HG03520 (cell line): ENCODE measurements around the gene NDST3.
A peak's percentile ranks its signal among the peaks of the same experiment; 100 is the strongest.

Experiments
- ATAC-seq: cut with Tn5 transposase; IDR thresholded peaks from one replicate; pipeline ENCODE4 v1.9.1; 2021; ENCODE audit warnings: mild to moderate bottlenecking, moderate library complexity; ENCODE audit not compliant: unreplicated experiment

NDST3 gene

DNA sequence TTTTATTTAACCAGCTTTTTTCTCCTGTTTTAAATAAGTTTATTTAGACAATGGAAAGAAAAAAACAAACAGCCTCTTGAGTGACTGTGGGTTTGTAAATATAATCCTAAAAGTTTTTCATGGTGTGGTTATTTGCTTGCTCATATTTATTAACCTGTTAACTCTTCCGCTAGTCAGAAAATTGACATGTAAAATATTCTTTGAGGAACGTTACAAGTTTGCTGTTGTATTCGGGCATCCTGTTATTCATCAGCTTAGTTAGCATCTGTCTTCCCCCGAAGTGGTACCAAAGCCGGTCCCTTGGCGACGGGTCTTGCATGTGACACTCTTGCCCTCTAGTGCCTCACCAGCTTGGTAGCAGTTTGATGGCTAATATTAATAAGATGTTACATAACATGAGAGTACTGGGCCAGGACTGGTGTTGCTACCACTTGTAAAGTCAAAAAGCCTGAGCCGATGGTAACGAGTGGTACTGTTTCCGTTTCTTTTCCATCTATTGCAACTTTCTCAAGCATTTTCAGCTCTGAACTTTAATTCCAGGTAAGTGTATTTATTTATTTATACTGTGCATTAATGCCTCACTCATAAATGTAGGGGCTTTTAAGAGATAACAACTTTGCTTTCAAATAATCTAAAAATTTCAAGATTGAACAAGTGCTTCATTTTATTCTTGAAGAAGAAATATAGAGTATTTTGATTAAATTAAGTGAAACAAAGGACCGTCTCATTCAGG is at the start of gene NDST3:
NDST3 (plus strand) TSS at position 434 of the 733 bp plus-strand sequence. CDS start 19,425 bp downstream, outside the sequence.
- peak; percentile 38 for ATAC-seq

DNA sequence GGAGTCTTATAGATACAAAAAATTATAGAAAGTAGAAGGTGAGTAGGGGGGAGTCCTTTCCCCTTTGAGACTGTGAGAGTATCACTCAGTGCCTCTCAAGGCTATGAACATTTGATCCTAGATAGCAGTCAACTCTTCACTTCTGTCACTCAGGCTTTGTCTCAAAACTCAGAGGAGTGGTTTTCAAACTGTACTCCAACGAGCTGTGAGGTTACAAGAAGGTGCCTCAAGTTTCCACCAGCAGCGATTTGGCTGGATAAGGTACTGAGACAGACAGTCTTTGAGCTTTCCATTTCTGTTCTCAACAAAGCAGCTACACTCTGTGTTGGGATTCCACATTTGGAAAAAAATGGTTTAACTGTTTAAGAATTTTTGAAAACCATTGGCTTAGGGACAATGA is 48.0 kb upstream of the NDST3 start:
- ATAC-seq = no peak

GRCh38 chr4:117987464-117987863 is 46.8 kb upstream of the NDST3 start:
- no peak for ATAC-seq

DNA sequence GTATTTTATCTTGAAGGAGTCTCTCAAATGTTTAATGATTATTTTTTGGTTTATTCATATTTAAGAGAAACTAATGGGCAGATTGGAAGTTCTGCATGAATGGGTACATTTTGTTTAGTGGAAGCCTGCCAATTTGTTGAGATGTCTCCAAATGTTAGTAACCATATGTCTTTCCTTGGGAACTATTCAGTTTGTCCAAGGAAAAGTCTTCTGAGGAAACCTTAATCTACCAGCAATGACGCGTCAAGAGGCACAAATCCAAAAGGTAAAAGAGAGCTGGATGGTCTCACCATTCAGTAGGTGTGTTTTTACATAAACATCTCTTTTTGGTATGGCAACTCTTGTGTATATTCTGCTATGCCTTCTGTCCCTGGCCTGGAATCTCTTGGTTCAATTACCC is 37.4 kb upstream of the NDST3 start:
- no peak for ATAC-seq

- ATAC-seq = no peak
Observed at GRCh38 chr4:118004088-118004487, 30.2 kb upstream of the NDST3 start.

GRCh38 chr4:118005883-118006282 is 28.4 kb upstream of the NDST3 start:
- no peak for ATAC-seq

DNA sequence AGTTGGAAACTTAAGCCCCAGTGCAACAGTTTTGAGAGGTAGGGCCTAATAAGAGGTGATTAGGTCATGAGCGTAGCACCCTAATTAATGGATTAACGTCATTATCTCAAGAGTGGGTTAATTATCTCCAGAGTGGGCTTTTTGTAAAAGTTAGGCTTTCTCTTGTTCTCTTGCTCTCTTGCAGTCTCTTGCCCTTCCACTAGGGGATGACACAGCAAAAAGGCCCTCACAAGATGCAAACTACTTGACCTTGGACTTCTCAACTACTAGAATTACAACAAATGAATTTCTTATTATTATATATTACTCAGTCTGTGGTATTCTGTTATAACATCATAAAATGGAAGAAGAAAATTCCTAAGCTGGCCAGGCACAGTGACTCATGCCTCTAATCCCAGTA is 22.1 kb upstream of the NDST3 start:
- ATAC-seq = no peak

GRCh38 chr4:118014831-118015230 is 19.5 kb upstream of the NDST3 start:
- ATAC-seq = no peak

- no peak for ATAC-seq
Observed at GRCh38 chr4:118018381-118019145, 15.7 kb upstream of the NDST3 start.

DNA sequence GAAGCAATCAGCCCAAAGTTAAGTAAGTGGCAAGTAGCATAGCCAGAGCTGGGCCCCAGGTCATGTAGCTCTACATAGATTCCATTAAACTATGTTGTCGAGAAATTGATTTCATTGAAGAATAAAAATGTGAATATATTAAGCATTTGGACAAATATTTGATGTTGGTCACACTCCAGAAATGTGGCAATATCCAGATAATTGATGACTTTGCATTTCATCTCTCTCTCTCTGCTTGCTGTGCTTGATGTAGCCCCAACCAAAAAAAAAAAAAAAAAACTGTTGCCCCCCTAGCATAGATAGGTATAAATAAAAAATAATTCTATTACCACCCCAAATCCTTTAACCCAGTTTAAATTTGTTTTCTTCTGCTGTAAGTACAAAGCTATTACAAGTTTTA is 7.5 kb upstream of the NDST3 start:
- ATAC-seq = no peak

DNA sequence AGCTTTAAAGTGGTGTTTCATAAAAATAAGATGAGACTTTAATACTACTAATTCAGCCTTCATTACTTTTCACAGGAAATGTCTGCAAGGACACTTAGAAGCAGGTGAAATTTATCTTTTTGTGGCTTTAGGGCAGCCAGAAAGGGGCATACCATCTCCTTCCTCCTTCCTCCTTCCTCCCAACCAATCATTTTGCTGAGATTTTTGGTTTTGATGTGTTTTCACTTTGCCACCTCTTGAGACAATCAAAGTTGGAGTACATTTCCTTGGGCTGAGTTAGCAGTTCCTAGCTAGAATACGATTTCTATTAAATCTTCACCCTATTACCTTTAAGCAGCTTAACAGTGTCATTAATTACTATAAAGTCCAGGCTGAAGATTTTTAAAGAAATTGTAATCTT is 5.1 kb upstream of the NDST3 start:
- no peak for ATAC-seq

- ATAC-seq = no peak
Observed at GRCh38 chr4:118032691-118033090, 1.6 kb upstream of the NDST3 start.

DNA sequence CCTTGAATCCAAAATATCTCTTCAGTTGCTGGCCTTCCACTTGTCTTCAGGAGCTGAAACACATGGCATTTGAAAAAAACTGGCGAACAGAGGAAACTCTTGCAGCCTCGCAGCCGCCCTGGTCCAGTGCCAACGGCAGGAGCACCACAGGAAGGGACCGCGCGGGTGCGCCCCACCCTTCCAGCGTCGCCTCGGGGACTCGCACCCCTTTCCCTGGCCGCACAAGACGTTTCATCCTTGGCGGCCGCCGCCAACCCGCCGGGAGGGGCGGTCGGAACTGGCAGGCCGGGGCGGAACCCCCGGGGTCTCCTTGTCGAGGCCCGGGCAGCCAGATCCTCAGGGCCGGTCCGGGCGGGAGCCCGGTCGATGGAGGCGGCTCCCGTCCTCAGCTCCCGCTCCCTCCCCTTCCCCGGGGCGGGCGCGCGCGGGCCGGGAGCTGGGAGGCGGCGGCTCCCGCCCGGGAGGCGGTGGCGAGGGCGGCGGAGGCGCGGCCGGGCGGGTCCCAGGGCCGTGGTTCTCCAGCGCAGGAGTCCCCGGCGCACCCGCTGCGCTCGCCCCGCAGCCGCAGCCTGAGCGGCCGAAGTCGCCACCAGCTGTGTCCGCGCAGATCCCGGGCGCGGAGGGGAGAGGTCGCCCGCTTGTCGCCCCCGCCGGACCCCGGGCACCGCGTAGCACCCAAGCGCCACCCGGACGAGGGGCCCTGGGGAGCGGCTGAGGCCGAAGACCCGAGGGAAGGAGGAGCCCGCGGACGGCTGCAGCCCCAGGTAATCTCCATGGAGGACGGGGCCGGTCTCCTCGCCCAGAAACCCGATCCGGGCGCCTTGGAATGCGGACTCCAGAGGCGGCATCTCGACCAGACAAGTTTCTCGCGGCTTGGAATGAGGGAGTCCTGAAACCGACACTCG is 886 bp upstream of the NDST3 start:
- ATAC-seq = no peak

GRCh38 chr4:118035309-118035708 is 1.0 kb downstream of the NDST3 start:
- ATAC-seq = no peak

DNA sequence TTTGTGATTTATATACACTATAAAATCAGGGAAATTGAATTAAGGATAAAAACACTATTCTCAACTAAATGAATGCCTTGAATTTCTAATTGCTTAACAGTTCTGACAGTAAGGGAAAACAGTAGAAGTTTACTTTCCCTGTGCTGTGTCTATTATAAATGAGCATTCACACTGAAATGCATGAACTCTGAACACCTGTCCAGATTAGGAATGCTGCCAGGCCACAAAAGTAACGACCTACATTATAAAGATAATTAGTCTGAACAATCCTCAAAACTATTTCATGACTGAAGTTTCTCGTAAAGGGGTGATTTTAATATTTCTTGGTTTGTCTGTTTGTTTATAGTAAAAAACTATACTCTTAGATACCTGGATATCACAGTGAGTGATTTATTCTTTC is 2.0 kb downstream of the NDST3 start:
- no peak for ATAC-seq

- no peak for ATAC-seq
Observed at GRCh38 chr4:118037955-118038354, 3.7 kb downstream of the NDST3 start.

- ATAC-seq = no peak
Observed at GRCh38 chr4:118046323-118046722, 12.0 kb downstream of the NDST3 start.

DNA sequence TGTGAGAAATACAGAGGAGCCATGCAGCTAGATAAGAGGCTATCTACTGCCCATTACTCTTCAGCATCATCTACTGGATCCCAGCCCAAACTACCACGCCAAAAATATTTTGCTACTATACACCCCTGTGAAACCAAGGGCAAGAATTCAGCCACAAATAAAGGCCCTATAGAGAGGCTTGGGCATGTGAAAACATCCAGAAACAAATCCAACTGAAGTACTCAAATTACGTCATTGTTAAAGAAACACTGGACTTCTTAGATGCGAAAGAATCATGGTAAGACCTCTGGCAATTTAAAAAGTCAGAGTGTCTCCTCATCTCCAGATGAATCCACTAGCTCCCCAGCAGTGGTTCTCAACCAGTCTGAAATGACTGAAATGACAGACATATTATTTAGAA is 12.8 kb downstream of the NDST3 start:
- no peak for ATAC-seq

GRCh38 chr4:118058955-118059354 is 24.7 kb downstream of the NDST3 start:
- no peak for ATAC-seq

- no peak for ATAC-seq
Observed at GRCh38 chr4:118059397-118059796, 25.1 kb downstream of the NDST3 start.
